NCI-H2107 treated with DMSO at 0.1 percent for 48 hours (cell line): ENCODE data around the gene RARA.
A peak's percentile ranks its signal among the peaks of the same experiment; 100 is the strongest.

Source experiments
- DNase-seq: peaks from one replicate; lab custom pipeline; 2025; ENCODE audit not compliant: unreplicated experiment; lab: John Stamatoyannopoulos, UW

The RARA gene

DNA sequence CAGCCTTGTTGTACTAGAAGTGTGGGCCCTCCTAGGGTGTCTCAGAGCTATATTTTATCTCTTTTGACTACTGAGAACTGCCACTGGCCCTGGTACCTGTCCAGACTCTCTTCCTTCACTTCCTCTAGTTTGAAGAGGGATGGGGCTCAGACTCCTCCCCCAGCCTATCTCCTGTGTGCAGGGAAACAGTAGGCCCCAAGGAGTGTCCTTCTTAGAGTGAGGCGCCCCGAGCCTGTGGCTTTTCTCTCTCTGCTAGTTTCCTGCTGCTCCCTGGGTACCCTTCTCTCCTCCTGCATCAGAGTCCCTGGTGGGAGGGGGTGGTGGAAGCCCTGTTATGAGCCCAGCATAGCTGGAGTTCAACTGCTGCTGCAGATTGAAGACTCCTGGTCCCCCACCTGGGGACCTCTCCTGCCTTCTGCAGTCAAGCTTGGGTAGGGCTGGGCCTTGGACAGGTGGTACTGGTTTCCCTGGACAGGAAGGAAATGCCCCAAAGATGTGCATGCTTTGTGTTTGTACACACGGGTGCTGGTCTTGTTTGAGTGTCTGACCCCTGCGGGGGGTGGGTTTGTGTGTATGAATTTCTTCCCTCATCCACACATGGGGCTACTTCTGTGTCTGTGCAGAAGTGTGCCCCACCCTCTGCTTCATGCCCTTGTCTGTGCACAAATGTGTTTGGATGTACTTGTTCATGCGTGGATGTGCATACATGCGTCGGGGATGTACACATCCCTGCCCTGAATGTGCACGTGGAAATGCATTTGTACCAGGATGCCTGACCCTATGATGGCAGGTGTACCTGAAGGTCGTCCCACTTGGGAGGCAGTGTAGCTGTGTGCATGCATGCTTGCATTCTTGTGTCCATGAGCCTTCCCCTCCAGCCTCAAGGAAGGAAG, 6.9 kb downstream of the RARA start:
- no peak for DNase-seq

- DNase-seq, result no peak
Observed at GRCh38 chr17:40316571-40317344, 7.8 kb downstream of the RARA start.

DNA sequence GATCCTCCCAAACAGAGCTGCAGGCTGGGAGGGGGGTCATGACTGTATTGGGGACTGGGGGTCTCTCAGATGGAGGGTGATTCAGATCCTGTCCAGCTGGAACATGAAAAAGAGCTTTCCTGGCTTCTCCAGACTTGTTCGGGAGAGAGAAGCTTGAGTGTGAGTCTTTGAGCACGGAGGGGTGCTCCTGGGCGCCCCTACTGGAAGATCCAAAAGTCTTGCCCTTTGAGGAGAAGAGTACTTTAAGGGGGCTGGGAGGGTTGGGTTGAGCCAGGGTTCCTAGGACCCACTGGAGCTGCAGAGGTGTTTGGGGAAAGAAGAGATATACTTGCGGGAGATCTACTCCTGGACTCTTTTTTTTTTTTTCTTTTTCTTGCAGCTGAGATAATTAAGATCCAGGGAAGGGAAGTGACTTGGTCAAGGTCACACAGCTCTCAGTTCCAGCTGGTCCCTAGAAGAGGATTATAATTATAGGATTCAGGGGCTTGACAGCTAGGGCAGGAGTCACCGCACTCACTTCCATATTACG, 8.4 kb downstream of the RARA start:
- no peak for DNase-seq

GRCh38 chr17:40317880-40318829, 9.2 kb downstream of the RARA start:
- peak; percentile 93 for DNase-seq

- no peak for DNase-seq
Observed at GRCh38 chr17:40318830-40319391, 9.9 kb downstream of the RARA start.

DNA sequence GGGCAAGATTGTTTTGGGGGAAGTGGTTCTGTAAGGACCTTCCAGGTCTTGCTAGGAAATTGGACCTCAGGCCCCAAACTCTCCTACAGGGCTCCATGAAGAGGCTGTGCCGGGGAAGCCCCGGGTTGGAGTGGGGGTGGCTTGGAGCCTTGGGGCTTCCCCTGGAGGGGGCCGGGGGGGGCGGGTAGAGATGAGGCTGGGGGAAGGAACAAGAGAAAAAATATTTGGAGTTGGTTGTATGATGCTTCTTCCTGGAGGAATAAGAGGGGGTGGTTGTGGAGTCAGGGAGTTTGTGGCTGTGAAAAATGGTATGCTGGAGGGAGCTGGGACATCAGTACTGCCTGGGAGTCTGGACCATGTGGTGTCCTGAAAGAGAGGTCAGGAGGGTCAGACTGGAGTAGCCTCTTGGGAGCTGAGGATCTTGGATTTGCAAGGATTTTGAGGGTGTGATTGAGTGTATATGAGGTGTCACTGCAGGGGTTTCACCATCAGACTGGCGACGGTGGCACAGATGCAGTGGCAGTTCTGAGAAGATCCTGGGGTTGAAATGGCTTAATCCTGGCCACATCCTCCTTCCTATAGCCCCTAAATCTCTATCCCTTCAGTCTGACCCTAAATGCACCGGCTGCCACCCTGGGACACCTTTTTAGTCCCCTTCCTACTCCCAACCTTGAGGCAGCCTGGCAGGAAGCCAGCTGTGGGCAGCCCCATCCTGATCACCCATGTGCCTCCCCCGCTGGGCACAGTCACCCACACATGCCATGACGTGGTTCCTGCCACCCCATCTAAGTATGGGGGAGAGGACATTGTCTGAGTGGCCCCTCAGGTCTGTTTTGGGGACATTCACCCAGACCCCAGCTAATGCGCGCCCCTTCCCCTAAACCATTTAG, 10.9 kb downstream of the RARA start:
- no peak for DNase-seq

DNA sequence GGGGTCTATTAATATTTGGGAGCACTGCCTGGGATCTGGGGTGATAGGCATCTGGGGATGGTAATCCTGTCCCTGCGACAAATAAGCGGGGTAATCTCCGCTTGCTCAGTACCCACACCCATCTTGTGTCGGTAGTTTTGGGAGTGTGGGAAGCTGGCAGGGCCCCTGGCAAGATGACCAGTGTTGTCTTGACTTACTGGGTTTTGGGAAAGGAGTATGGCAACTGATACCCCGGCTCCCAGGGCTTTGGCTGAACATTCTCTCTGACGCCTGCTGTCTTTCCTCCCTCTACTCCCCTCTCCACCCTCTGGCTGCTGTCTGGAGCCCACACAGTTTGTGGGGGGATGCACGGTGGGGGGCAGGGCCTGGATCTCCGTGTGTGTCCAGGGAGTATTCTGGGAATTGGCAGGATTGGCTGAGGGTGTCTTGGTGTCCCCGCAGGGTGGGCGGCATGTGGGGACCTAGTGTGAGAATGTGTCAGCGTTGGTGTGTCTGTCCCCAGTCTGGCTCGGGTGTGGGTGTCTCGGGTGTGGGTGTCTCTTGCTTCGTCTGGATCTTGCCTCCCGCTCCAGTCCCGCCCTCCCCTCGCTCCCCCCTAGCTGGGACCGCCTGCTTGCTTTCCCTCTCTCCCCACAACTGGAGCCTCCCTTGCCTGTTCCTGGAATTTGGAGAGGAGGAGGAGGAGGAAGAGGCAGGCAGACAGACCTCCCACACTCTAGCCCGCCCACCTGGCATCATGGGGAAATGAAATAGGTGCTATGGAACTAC, 12.0 kb downstream of the RARA start:
- DNase-seq, result no peak

DNA sequence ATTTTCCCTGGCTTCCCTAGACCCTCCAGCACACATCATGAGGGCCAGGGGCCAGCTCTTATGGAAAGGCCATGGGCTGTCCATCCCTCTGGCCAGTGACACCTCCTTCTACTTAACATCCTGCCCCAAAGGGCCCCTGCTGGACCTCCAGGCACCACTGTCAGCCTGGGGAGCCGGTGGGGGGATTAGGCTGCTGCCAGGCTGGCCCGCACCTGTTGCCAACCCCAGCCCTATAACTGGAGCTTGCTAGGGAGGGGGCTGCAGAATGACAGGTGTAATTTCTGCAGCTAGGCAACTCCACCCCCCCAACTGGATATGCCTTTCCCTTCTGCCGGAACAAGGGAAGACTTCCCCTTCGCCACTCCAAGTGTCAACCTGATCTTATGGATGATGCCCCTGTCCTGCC, 12.5 kb downstream of the RARA start:
- no peak for DNase-seq

DNA sequence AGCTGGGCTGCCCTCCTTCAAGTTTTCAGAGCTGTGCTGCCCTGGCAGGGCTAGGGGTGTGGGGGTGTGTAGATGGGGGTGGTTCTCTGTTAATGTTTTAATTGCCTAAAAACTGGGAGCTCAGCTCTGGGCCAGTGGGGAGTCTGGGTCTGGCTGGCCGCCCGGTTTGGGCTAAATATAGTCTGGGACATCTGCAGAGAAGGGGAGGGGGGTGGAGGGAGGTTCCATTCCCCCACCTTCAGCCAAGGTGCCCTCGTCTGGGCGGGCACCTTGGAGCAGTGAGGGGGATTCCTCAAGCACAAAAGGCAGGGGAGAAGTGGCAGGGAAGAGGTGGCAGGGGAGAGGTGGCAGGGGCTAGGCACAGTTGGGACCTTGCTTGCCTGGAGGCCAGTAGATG, 13.0 kb downstream of the RARA start:
- DNase-seq, result no peak

GRCh38 chr17:40322358-40323315, 13.7 kb downstream of the RARA start:
- DNase-seq, result no peak

GRCh38 chr17:40323391-40324381, 14.7 kb downstream of the RARA start:
- no peak for DNase-seq

- DNase-seq, result no peak
Observed at GRCh38 chr17:40325156-40326013, 16.4 kb downstream of the RARA start.

GRCh38 chr17:40326014-40326831, 17.2 kb downstream of the RARA start:
- no peak for DNase-seq

DNA sequence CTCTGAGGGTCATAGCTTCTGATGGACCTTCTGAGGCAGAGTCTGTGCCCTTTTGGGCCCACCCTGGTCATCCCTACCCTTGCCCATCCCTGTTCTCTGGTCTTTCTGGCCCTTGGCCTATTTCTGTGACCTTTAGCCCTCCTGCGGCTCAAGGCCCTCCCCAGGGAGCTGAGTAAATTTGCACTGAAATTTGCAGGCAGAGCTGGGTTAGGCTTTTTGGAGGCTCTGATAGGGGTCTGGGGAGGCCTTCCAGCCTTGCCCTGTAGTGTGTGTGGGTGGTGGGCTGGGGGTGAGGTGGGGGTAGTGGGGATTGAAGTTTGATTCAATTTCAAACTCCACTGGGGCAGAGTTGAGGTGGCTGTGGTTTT, 17.8 kb downstream of the RARA start:
- DNase-seq, result no peak

GRCh38 chr17:40327244-40327729, 18.3 kb downstream of the RARA start:
- no peak for DNase-seq
